HepG2 (cell line): ENCODE results near the gene FAM167B. TPM values are rescaled to one million over a fixed set of nuclear protein-coding genes. Genes with fewer than 3 reads are reported as not detected.
A peak's percentile ranks its signal among the peaks of the same experiment; 100 is the strongest.

Experiments used
- ATF6 ChIP-seq: sonication (generic); formaldehyde crosslinking; conservative IDR thresholded peaks from 2 replicates; pipeline ENCODE4 v1.4.0; 2020; ENCODE audit warnings: missing genetic modification reagents
- CAMTA2 ChIP-seq: sonication (generic); formaldehyde crosslinking; IDR thresholded peaks from 2 replicates; pipeline ENCODE4 v1.4.0; 2020; ENCODE audit warnings: mild to moderate bottlenecking, missing genetic modification reagents, borderline replicate concordance
- CBFB ChIP-seq: sonication (generic); formaldehyde crosslinking; IDR thresholded peaks from 2 replicates; pipeline ENCODE4 v1.4.0; 2020; ENCODE audit warnings: missing genetic modification reagents
- HIVEP1 ChIP-seq: sonication (generic); formaldehyde crosslinking; IDR thresholded peaks from 2 replicates; pipeline ENCODE4 v1.4.0; 2020; ENCODE audit warnings: mild to moderate bottlenecking, missing genetic modification reagents
- NFE2 ChIP-seq: sonication (generic); formaldehyde crosslinking; IDR thresholded peaks from 2 replicates; pipeline ENCODE4 v1.4.0; 2020; ENCODE audit warnings: missing genetic modification reagents
- PHF8 ChIP-seq: sonication (generic); formaldehyde crosslinking; IDR thresholded peaks from 2 replicates; pipeline ENCODE4 v1.5.0; 2020; ENCODE audit warnings: missing genetic modification reagents
- TBP ChIP-seq: sonication (generic); formaldehyde crosslinking; IDR thresholded peaks from 2 replicates; pipeline ENCODE4 v1.5.0; 2020; ENCODE audit warnings: missing genetic modification reagents
- TEF ChIP-seq: sonication (generic); formaldehyde crosslinking; IDR thresholded peaks from 2 replicates; pipeline ENCODE4 v1.5.0; 2020; ENCODE audit warnings: missing genetic modification reagents
- ZIK1 ChIP-seq: sonication (generic); formaldehyde crosslinking; IDR thresholded peaks from 2 replicates; pipeline ENCODE4 v1.5.0; 2020; ENCODE audit warnings: mild to moderate bottlenecking, low read depth, missing genetic modification reagents, borderline replicate concordance
- ZNF235 ChIP-seq: sonication (generic); formaldehyde crosslinking; IDR thresholded peaks from 2 replicates; pipeline ENCODE4 v1.8.1; 2023; ENCODE audit warnings: mild to moderate bottlenecking, missing genetic modification reagents, borderline replicate concordance
- ZNF281 ChIP-seq: sonication (generic); formaldehyde crosslinking; IDR thresholded peaks from 2 replicates; pipeline ENCODE4 v1.4.0; 2020; ENCODE audit warnings: missing genetic modification reagents, borderline replicate concordance
- ZNF567 ChIP-seq: sonication (generic); formaldehyde crosslinking; IDR thresholded peaks from 2 replicates; pipeline ENCODE4 v1.8.1; 2023; ENCODE audit warnings: mild to moderate bottlenecking, missing genetic modification reagents, borderline replicate concordance
- ZNF761 ChIP-seq: sonication (generic); formaldehyde crosslinking; conservative IDR thresholded peaks from 2 replicates; pipeline ENCODE4 v1.4.0; 2020; ENCODE audit warnings: mild to moderate bottlenecking, missing genetic modification reagents
- ZNF839 ChIP-seq: sonication (generic); formaldehyde crosslinking; IDR thresholded peaks from 2 replicates; pipeline ENCODE4 v1.4.0; 2020; ENCODE audit warnings: missing genetic modification reagents, mild to moderate bottlenecking, borderline replicate concordance
- polyA plus RNA-seq, 8 experiments: library from polyadenylated mRNA; depleted of rRNA in 3 of 8; stranded (reverse) in 7 of 8; unstranded in 1 of 8; fragments of >200 nt; fragmentation: Illumina TruSeq in 4 of 8; extraction: Trizol in 4 of 8; gene quantifications; 2 replicates each; pipeline versions ENCODE4 v1.2.1 to v1.2.3, GENCODE V29; 2011 to 2016; ENCODE audit warnings: low read depth in 4 of 8, missing spikeins in 1 of 8, mixed read lengths in 1 of 8; ENCODE audit not compliant: insufficient read depth in 1 of 8
- total RNA-seq, 5 experiments: library from RNA; depleted of rRNA; stranded (reverse); fragments of >200 nt; fragmentation: Illumina TruSeq; extraction: Trizol; gene quantifications; 2 replicates each; pipeline ENCODE4 v1.2.3, GENCODE V29; 2016; ENCODE audit warnings: low read depth in 1 of 5
- TF ChIP-seq, protein P1 (sequence below): sonication (generic); formaldehyde crosslinking; IDR thresholded peaks from 2 replicates; pipeline ENCODE4 v1.5.1; 2020; ENCODE audit warnings: missing genetic modification reagents, mild to moderate bottlenecking, borderline replicate concordance
- TF ChIP-seq, protein P2 (sequence below): sonication (generic); formaldehyde crosslinking; IDR thresholded peaks from 2 replicates; pipeline ENCODE4 v1.5.0; 2020; ENCODE audit warnings: missing genetic modification reagents
- TF ChIP-seq, protein P3 (sequence below): IDR thresholded peaks from 2 replicates; pipeline ENCODE4 v1.6.1; 2016; ENCODE audit warnings: mild to moderate bottlenecking
- TF ChIP-seq, protein P4 (sequence below): sonication (generic); formaldehyde crosslinking; IDR thresholded peaks from 2 replicates; pipeline ENCODE4 v1.4.0; 2020; ENCODE audit warnings: mild to moderate bottlenecking, low read depth, missing genetic modification reagents

Gene FAM167B
- total and polyA plus RNA-seq, 2 of the 13 experiments (the other 11 are each of a cell fraction or from before 2014, with no cell fraction given): 0.15 to 0.70 TPM

- TF ChIP-seq ZNF281 (CRISPR knock-in tag): peak; percentile 99
- TF ChIP-seq, protein P1, sequence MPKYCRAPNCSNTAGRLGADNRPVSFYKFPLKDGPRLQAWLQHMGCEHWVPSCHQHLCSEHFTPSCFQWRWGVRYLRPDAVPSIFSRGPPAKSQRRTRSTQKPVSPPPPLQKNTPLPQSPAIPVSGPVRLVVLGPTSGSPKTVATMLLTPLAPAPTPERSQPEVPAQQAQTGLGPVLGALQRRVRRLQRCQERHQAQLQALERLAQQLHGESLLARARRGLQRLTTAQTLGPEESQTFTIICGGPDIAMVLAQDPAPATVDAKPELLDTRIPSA: no peak
- TF ChIP-seq NFE2: no peak
- 0 out of 2 replicates have a peak, but pooled peaks have one; percentile 30 for TF ChIP-seq CBFB
- TF ChIP-seq ZNF567: no peak
- TF ChIP-seq ATF6 (CRISPR knock-in tag): no peak
- TF ChIP-seq ZIK1 (CRISPR knock-in tag): no peak
- TF ChIP-seq CAMTA2 (CRISPR knock-in tag): no peak
- TF ChIP-seq ZNF235: no peak
- TF ChIP-seq TBP (CRISPR knock-in tag): no peak
- TF ChIP-seq, protein P2, sequence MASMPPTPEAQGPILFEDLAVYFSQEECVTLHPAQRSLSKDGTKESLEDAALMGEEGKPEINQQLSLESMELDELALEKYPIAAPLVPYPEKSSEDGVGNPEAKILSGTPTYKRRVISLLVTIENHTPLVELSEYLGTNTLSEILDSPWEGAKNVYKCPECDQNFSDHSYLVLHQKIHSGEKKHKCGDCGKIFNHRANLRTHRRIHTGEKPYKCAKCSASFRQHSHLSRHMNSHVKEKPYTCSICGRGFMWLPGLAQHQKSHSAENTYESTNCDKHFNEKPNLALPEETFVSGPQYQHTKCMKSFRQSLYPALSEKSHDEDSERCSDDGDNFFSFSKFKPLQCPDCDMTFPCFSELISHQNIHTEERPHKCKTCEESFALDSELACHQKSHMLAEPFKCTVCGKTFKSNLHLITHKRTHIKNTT (CRISPR knock-in tag): no peak
- no peak for TF ChIP-seq PHF8
- no peak for TF ChIP-seq TEF (CRISPR knock-in tag)
- peak; percentile 69 for TF ChIP-seq HIVEP1 (CRISPR knock-in tag)
- TF ChIP-seq, protein P3, sequence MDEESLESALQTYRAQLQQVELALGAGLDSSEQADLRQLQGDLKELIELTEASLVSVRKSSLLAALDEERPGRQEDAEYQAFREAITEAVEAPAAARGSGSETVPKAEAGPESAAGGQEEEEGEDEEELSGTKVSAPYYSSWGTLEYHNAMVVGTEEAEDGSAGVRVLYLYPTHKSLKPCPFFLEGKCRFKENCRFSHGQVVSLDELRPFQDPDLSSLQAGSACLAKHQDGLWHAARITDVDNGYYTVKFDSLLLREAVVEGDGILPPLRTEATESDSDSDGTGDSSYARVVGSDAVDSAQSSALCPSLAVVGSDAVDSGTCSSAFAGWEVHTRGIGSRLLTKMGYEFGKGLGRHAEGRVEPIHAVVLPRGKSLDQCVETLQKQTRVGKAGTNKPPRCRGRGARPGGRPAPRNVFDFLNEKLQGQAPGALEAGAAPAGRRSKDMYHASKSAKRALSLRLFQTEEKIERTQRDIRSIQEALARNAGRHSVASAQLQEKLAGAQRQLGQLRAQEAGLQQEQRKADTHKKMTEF (CRISPR knock-in tag): peak; percentile 72; the same call in 1 of the 2 replicates
- TF ChIP-seq ZNF761 (CRISPR knock-in tag): 0 out of 2 replicates have a peak, but pooled peaks have one; percentile 70
- no peak for TF ChIP-seq ZNF839 (CRISPR knock-in tag)
- TF ChIP-seq, protein P4, sequence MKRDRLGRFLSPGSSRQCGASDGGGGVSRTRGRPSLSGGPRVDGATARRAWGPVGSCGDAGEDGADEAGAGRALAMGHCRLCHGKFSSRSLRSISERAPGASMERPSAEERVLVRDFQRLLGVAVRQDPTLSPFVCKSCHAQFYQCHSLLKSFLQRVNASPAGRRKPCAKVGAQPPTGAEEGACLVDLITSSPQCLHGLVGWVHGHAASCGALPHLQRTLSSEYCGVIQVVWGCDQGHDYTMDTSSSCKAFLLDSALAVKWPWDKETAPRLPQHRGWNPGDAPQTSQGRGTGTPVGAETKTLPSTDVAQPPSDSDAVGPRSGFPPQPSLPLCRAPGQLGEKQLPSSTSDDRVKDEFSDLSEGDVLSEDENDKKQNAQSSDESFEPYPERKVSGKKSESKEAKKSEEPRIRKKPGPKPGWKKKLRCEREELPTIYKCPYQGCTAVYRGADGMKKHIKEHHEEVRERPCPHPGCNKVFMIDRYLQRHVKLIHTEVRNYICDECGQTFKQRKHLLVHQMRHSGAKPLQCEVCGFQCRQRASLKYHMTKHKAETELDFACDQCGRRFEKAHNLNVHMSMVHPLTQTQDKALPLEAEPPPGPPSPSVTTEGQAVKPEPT: no peak
Observed at GRCh38 chr1:32249831-32250525, 3.0 kb downstream of the FAM167B start (continued).
